Measurements from ENCODE around the gene KIF25.

DNA sequence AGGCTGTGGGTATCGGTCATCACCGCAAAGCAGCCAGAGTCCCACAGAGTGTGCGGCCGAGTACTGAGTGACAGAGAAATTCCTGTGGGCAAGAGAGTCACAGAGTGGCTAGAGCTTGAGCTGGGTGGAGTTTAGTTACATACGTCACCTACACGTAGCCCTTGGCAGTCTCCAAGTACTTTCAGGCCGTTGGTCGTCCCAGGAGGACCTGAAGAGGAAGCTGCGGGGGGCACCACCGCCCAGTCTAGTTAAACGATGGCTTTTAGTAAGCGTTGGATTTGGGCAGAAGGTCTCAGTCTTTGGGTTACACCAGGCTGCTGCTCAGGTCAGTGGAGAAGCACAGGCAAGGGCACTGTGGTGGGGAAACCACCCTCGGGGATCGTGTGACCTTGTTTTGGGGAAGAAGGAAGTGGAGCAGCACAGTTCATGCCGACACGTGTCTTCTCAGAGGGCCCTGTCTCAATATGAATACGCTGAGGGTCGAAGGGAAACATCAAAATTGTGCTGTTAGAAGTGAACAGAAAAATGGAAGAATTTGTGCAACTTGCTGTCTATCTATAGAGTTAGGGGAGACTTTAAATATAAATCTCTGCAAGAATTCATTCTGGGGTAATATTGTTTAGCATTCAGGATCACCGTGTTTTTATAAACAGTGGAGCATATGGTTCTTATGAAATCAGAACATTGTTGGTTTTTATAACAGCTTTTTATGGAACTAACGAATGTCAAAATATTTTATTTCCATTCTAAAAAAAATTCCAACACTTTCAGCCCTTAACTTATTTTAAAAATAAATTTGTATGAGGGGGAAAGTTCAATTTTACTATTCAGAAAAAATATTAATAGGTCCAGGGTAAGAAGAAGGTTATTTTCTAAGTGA lies 28.6 kb downstream of the KIF25 start:
- TF ChIP-seq, protein P1, sequence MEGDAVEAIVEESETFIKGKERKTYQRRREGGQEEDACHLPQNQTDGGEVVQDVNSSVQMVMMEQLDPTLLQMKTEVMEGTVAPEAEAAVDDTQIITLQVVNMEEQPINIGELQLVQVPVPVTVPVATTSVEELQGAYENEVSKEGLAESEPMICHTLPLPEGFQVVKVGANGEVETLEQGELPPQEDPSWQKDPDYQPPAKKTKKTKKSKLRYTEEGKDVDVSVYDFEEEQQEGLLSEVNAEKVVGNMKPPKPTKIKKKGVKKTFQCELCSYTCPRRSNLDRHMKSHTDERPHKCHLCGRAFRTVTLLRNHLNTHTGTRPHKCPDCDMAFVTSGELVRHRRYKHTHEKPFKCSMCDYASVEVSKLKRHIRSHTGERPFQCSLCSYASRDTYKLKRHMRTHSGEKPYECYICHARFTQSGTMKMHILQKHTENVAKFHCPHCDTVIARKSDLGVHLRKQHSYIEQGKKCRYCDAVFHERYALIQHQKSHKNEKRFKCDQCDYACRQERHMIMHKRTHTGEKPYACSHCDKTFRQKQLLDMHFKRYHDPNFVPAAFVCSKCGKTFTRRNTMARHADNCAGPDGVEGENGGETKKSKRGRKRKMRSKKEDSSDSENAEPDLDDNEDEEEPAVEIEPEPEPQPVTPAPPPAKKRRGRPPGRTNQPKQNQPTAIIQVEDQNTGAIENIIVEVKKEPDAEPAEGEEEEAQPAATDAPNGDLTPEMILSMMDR (IDR thresholded peaks at IDR 0.05), result no peak
- TF ChIP-seq POLR2AphosphoS5 (IDR thresholded peaks at IDR 0.05), result no peak

Measured in breast epithelium (tissue), 3 donors.